Liver (tissue), 3 donors: Measurements from ENCODE around the gene PLCD3.

Experiments used
- CTCF ChIP-seq: fragments of 150-350 bp; IDR thresholded peaks from 2 replicates; pipeline ENCODE4 v1.5.1; 2017; ENCODE audit warnings: improper control_type of control experiment, low read depth, low read length; ENCODE audit not compliant: missing input control
- EGR1 ChIP-seq, 2 donors: IDR thresholded peaks; 2 replicates each; pipeline ENCODE4 v1.6.1; 2016 to 2018; ENCODE audit warnings: antibody characterized with exemption in 2 of 2, low read depth in 2 of 2
- FOXA1 ChIP-seq: IDR thresholded peaks from 2 replicates; pipeline ENCODE4 v1.6.1; 2016; ENCODE audit warnings: antibody characterized with exemption
- FOXA2 ChIP-seq: IDR thresholded peaks from 2 replicates; pipeline ENCODE4 v1.6.1; 2016; ENCODE audit warnings: antibody characterized with exemption
- GABPA ChIP-seq, 2 donors: IDR thresholded peaks in 1 of 2; conservative IDR thresholded peaks in 1 of 2; 2 replicates each; pipeline ENCODE4 v1.6.1; 2016; ENCODE audit warnings: antibody characterized with exemption in 2 of 2, mild to moderate bottlenecking in 1 of 2, moderate library complexity in 1 of 2
- JUND ChIP-seq, 2 donors: IDR thresholded peaks; 2 replicates each; pipeline ENCODE4 v1.6.1; 2016; ENCODE audit warnings: antibody characterized with exemption in 2 of 2
- RAD21 ChIP-seq, 2 donors: IDR thresholded peaks; 2 replicates each; pipeline ENCODE4 v1.6.1; 2016; ENCODE audit warnings: antibody characterized with exemption in 2 of 2, mild to moderate bottlenecking in 2 of 2
- REST ChIP-seq: IDR thresholded peaks from 2 replicates; pipeline ENCODE4 v1.6.1; 2016; ENCODE audit warnings: antibody characterized with exemption, mild to moderate bottlenecking
- SP1 ChIP-seq: IDR thresholded peaks from 2 replicates; pipeline ENCODE4 v1.6.1; 2018; ENCODE audit warnings: antibody characterized with exemption, mild to moderate bottlenecking
- TAF1 ChIP-seq: conservative IDR thresholded peaks from 2 replicates; pipeline ENCODE4 v1.6.1; 2016; ENCODE audit warnings: antibody characterized with exemption, mild to moderate bottlenecking
- YY1 ChIP-seq: IDR thresholded peaks from 2 replicates; pipeline ENCODE4 v1.6.1; 2016; ENCODE audit warnings: antibody characterized with exemption, mild to moderate bottlenecking
- donor health status: healthy.
- donor health status: healthy.

DNA sequence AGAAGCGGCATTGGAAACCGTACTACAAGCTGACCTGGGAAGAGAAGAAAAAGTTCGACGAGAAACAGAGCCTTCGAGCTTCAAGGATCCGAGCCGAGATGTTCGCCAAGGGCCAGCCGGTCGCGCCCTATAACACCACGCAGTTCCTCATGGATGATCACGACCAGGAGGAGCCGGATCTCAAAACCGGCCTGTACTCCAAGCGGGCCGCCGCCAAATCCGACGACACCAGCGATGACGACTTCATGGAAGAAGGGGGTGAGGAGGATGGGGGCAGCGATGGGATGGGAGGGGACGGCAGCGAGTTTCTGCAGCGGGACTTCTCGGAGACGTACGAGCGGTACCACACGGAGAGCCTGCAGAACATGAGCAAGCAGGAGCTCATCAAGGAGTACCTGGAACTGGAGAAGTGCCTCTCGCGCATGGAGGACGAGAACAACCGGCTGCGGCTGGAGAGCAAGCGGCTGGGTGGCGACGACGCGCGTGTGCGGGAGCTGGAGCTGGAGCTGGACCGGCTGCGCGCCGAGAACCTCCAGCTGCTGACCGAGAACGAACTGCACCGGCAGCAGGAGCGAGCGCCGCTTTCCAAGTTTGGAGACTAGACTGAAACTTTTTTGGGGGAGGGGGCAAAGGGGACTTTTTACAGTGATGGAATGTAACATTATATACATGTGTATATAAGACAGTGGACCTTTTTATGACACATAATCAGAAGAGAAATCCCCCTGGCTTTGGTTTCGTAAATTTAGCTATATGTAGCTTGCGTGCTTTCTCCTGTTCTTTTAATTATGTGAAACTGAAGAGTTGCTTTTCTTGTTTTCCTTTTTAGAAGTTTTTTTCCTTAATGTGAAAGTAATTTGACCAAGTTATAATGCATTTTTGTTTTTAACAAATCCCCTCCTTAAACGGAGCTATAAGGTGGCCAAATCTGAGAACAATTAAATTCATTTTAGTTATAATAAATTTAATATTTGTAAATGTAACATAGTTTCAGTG, 17.7 kb upstream of the PLCD3 start:
- no peak for TF ChIP-seq CTCF
- TF ChIP-seq GABPA (IDR thresholded peaks at IDR 0.05 in 1 of 2, conservative IDR thresholded peaks at IDR 0.05 in 1 of 2) = no peak
- TF ChIP-seq REST = peak; percentile 30
- TF ChIP-seq SP1 = no peak
- no peak for TF ChIP-seq TAF1
- peak; percentile 34 for TF ChIP-seq YY1
- no peak for TF ChIP-seq FOXA2
- TF ChIP-seq RAD21 (IDR thresholded peaks at IDR 0.05) = no peak
- no peak for TF ChIP-seq JUND (IDR thresholded peaks at IDR 0.05)
- TF ChIP-seq EGR1 (IDR thresholded peaks at IDR 0.05; ENCODE audit: low read depth in 2 of 2) = no peak
- no peak for TF ChIP-seq FOXA1
